GM12872 (cell line): Measurements from ENCODE around the gene NKAP.

ENCODE experiments used
- CTCF ChIP-seq: IDR thresholded peaks from 3 replicates; pipeline ENCODE4 v1.5.1; 2011; ENCODE audit warnings: low read depth, mild to moderate bottlenecking, low read length, moderate library complexity; ENCODE audit not compliant: insufficient read depth

Gene NKAP

GRCh38 chrX:119943185-119943988, at the start of gene NKAP:
TSS of gene NKAP (minus strand) at chrX:119943751. CDS start at chrX:119943605, 146 bp downstream.
- TF ChIP-seq CTCF: no peak

GRCh38 chrX:119991005-119991787, 47.6 kb upstream of the NKAP start:
- no peak for TF ChIP-seq CTCF

GRCh38 chrX:119990556-119991004, 47.0 kb upstream of the NKAP start:
- TF ChIP-seq CTCF: no peak

GRCh38 chrX:119989905-119990555, 46.5 kb upstream of the NKAP start:
- TF ChIP-seq CTCF: no peak

- no peak for TF ChIP-seq CTCF
These were observed 42.7 kb upstream of the NKAP start for GRCh38 chrX:119986203-119986602.

- TF ChIP-seq CTCF: no peak
These were observed 41.1 kb upstream of the NKAP start for GRCh38 chrX:119984652-119985051.

- TF ChIP-seq CTCF: no peak
These were observed 39.9 kb upstream of the NKAP start for GRCh38 chrX:119983494-119983893.
